ENCODE results near the gene ELMO1. TPM values are rescaled to one million over a fixed set of nuclear protein-coding genes. Genes with fewer than 3 reads are reported as not detected.

Gene ELMO1
- total and polyA plus RNA-seq, 4 donors, result 6.7 to 51.5 (median 14.8) TPM

DNA sequence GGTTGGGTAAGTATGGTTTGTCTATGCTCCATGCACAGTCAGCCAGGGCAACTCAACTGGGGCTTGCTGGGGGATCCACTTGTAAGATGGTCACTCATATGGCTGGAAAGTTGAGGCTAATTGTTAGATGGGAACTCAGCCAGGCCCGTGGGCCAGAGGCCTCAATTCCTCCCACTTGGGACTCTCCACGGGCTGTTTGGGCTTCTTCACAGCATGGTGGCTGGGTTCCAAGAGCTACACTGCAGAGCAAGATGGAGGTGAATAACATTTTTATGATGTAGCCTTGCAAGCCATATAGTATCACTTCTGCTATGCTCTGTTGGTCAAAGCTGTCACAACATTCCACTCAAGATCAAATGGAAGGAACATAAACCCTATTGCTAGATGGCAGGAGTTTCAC, 39.2 kb downstream of the ELMO1 start:
- Histone ChIP-seq H3K36me3 (ENCODE audit: control insufficient read depth in 4 of 4, insufficient read depth in 3 of 4, low read depth in 1 of 4, low read length in 3 of 4) (no peaks in the 10 kb centered on the region), H3K9ac (ENCODE audit: low read depth in 1 of 2, low read length in 2 of 2) (no peak overlapping the region), H3K27me3 (ENCODE audit: control insufficient read depth in 4 of 4, insufficient read depth in 4 of 4, low read length in 3 of 4) (no peaks in the 10 kb centered on the region), H3K4me1 (ENCODE audit: control insufficient read depth in 4 of 4, insufficient read depth in 4 of 4, low read length in 3 of 4) (peaks cover 8 to 60% (median 32%) of the 10 kb centered on the region in 4 donors), H3K9me3 (ENCODE audit: control insufficient read depth in 4 of 4, low read length in 3 of 4) (no peaks in the 10 kb centered on the region), H3K4me3 (ENCODE audit: low read depth in 1 of 3, low read length in 3 of 3) (no peak overlapping the region), H3K27ac (ENCODE audit: low read depth in 1 of 2, low read length in 2 of 2) (peak overlapping the region; percentile 70 to 85)
- no peak for DNase-seq (ENCODE audit: low spot score)
- 55% methylated on average over 2 of the region's 2 CpGs for WGBS
- TF ChIP-seq NR2F2 (IDR thresholded peaks at IDR 0.05) (no peak), FOXA1 (IDR thresholded peaks at IDR 0.05) (no peak), TAF1 (conservative IDR thresholded peaks at IDR 0.05) (no peak), FOXA2 (IDR thresholded peaks at IDR 0.05) (no peak), EGR1 (IDR thresholded peaks at IDR 0.05; ENCODE audit: low read depth in 2 of 2) (no peak), RAD21 (IDR thresholded peaks at IDR 0.05) (no peak), YY1 (IDR thresholded peaks at IDR 0.05) (no peak)
- TF ChIP-seq, protein P1, sequence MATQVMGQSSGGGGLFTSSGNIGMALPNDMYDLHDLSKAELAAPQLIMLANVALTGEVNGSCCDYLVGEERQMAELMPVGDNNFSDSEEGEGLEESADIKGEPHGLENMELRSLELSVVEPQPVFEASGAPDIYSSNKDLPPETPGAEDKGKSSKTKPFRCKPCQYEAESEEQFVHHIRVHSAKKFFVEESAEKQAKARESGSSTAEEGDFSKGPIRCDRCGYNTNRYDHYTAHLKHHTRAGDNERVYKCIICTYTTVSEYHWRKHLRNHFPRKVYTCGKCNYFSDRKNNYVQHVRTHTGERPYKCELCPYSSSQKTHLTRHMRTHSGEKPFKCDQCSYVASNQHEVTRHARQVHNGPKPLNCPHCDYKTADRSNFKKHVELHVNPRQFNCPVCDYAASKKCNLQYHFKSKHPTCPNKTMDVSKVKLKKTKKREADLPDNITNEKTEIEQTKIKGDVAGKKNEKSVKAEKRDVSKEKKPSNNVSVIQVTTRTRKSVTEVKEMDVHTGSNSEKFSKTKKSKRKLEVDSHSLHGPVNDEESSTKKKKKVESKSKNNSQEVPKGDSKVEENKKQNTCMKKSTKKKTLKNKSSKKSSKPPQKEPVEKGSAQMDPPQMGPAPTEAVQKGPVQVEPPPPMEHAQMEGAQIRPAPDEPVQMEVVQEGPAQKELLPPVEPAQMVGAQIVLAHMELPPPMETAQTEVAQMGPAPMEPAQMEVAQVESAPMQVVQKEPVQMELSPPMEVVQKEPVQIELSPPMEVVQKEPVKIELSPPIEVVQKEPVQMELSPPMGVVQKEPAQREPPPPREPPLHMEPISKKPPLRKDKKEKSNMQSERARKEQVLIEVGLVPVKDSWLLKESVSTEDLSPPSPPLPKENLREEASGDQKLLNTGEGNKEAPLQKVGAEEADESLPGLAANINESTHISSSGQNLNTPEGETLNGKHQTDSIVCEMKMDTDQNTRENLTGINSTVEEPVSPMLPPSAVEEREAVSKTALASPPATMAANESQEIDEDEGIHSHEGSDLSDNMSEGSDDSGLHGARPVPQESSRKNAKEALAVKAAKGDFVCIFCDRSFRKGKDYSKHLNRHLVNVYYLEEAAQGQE (IDR thresholded peaks at IDR 0.05), result no peak

DNA sequence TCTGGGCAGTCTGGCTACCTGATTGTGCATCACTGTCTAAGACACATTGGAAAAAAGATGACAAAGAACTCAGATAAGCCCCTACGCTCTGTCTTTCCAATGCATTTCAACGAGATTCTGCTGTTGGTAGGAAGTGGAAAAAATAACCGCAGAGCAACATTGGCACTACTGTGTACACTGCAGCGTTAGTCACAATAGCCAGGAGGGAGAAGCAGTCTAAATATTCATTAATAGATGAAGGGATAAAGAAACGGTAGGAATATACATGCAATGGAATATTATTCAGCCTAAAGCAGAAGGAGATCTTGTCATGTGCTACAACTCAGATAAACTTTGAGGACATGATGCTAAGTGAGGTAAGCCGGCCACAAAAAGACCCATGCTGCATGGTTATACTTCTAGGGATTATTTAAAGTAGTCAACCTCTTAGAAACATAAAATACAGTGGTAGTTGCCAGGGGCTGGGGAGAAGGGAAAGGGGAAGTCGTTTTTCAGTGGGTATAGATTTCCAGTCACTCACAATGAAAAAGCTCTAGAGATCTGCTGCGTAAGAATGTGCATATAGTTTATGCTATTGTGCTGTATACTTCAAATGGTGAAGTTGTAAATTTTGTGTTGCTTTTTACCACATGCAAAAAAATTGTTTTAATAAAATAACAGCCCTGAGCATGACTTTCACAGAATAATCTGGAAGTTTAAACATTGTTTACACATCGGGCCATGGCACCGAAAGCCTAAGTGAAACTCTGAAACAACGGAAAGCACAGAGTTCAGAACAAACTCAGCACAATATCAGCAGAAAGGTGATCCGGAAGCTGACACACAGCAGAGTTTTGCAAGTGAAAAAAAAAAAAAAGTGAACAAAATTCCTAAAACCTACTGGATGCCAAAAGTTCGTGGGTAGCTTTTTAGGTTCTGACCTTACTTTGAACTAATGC, 40.1 kb downstream of the ELMO1 start:
- WGBS, result 23% methylated on average over 13 of the region's 13 CpGs
- Histone ChIP-seq H3K27me3 (ENCODE audit: control insufficient read depth in 4 of 4, insufficient read depth in 4 of 4, low read length in 3 of 4) (no peaks in the 10 kb centered on the region), H3K9me3 (ENCODE audit: control insufficient read depth in 4 of 4, low read length in 3 of 4) (no peaks in the 10 kb centered on the region), H3K9ac (ENCODE audit: low read depth in 1 of 2, low read length in 2 of 2) (peak overlapping the region; percentile 15 to 27), H3K27ac (ENCODE audit: low read depth in 1 of 2, low read length in 2 of 2) (peak overlapping the region; percentile 70 to 85), H3K36me3 (ENCODE audit: control insufficient read depth in 4 of 4, insufficient read depth in 3 of 4, low read depth in 1 of 4, low read length in 3 of 4) (no peaks in the 10 kb centered on the region), H3K4me3 (ENCODE audit: low read depth in 1 of 3, low read length in 3 of 3) (peak overlapping the region in 1 of 3 donors; percentile 5), H3K4me1 (ENCODE audit: control insufficient read depth in 4 of 4, insufficient read depth in 4 of 4, low read length in 3 of 4) (peaks cover 10 to 59% (median 30%) of the 10 kb centered on the region in 4 donors)
- peak; percentile 84 to 93 for TF ChIP-seq RXRA (IDR thresholded peaks at IDR 0.05)
- peak; percentile 52 to 54 for TF ChIP-seq RAD21 (IDR thresholded peaks at IDR 0.05)
- TF ChIP-seq TAF1 (conservative IDR thresholded peaks at IDR 0.05), result no peak
- peak; percentile 72 for TF ChIP-seq FOXA2 (IDR thresholded peaks at IDR 0.05)
- TF ChIP-seq, protein P2, sequence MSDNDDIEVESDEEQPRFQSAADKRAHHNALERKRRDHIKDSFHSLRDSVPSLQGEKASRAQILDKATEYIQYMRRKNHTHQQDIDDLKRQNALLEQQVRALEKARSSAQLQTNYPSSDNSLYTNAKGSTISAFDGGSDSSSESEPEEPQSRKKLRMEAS (IDR thresholded peaks at IDR 0.05), result peak; percentile 72
- TF ChIP-seq SP1 (IDR thresholded peaks at IDR 0.05), result peak; percentile 68
- peak; percentile 51 to 86 for TF ChIP-seq HNF4A (conservative IDR thresholded peaks at IDR 0.05)
- TF ChIP-seq, protein P3, sequence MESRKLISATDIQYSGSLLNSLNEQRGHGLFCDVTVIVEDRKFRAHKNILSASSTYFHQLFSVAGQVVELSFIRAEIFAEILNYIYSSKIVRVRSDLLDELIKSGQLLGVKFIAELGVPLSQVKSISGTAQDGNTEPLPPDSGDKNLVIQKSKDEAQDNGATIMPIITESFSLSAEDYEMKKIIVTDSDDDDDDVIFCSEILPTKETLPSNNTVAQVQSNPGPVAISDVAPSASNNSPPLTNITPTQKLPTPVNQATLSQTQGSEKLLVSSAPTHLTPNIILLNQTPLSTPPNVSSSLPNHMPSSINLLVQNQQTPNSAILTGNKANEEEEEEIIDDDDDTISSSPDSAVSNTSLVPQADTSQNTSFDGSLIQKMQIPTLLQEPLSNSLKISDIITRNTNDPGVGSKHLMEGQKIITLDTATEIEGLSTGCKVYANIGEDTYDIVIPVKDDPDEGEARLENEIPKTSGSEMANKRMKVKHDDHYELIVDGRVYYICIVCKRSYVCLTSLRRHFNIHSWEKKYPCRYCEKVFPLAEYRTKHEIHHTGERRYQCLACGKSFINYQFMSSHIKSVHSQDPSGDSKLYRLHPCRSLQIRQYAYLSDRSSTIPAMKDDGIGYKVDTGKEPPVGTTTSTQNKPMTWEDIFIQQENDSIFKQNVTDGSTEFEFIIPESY (IDR thresholded peaks at IDR 0.05), result peak; percentile 88
- peak; percentile 72 for TF ChIP-seq FOXA1 (IDR thresholded peaks at IDR 0.05)
- TF ChIP-seq NR2F2 (IDR thresholded peaks at IDR 0.05), result peak; percentile 34
- no peak for TF ChIP-seq HNF4G (IDR thresholded peaks at IDR 0.05)
- TF ChIP-seq YY1 (IDR thresholded peaks at IDR 0.05), result peak; percentile 89
- TF ChIP-seq, protein P4, sequence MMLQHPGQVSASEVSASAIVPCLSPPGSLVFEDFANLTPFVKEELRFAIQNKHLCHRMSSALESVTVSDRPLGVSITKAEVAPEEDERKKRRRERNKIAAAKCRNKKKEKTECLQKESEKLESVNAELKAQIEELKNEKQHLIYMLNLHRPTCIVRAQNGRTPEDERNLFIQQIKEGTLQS (IDR thresholded peaks at IDR 0.05), result peak; percentile 54
- peak; percentile 11 to 58 for TF ChIP-seq EGR1 (IDR thresholded peaks at IDR 0.05; ENCODE audit: low read depth in 2 of 2)
- TF ChIP-seq, protein P1 (IDR thresholded peaks at IDR 0.05), result peak; percentile 48
- TF ChIP-seq, protein P5, sequence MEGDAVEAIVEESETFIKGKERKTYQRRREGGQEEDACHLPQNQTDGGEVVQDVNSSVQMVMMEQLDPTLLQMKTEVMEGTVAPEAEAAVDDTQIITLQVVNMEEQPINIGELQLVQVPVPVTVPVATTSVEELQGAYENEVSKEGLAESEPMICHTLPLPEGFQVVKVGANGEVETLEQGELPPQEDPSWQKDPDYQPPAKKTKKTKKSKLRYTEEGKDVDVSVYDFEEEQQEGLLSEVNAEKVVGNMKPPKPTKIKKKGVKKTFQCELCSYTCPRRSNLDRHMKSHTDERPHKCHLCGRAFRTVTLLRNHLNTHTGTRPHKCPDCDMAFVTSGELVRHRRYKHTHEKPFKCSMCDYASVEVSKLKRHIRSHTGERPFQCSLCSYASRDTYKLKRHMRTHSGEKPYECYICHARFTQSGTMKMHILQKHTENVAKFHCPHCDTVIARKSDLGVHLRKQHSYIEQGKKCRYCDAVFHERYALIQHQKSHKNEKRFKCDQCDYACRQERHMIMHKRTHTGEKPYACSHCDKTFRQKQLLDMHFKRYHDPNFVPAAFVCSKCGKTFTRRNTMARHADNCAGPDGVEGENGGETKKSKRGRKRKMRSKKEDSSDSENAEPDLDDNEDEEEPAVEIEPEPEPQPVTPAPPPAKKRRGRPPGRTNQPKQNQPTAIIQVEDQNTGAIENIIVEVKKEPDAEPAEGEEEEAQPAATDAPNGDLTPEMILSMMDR (IDR thresholded peaks at IDR 0.05; ENCODE audit: low read depth, low read length, missing input control), result peak; percentile 5
- peak; percentile 33 to 79 for TF ChIP-seq GABPA (IDR thresholded peaks at IDR 0.05 in 1 of 2, conservative IDR thresholded peaks at IDR 0.05 in 1 of 2)
- TF ChIP-seq JUND (IDR thresholded peaks at IDR 0.05), result peak in 1 of 2 donors; percentile 75
- DNase-seq (ENCODE audit: low spot score), result no peak

Measured in liver (tissue), 9 donors.